Keratinocyte (primary cell): ENCODE results near the gene UPF3A. TPM values are rescaled to one million over a fixed set of nuclear protein-coding genes. Genes with fewer than 3 reads are reported as not detected.

ENCODE experiments used
- DNase-seq: peaks from one replicate; pipeline ENCODE4 v3.0.0-alpha.2; 2011; ENCODE audit warnings: low read depth, missing footprints, low spot score
- FAIRE-seq: peaks from 2 replicates; lab custom pipeline; 2011; peaks lifted over from hg19 to GRCh38; lab: Jason Lieb, UNC
- H2AFZ ChIP-seq: 2 replicates; pipeline ENCODE4 v1.6.0; 2012; ENCODE audit warnings: low read length, control low read depth, inconsistent platforms; ENCODE audit not compliant: control insufficient read depth
- H3K27ac ChIP-seq: 2 replicates; pipeline ENCODE4 v1.5.1; 2011; ENCODE audit warnings: low read length; ENCODE audit not compliant: control insufficient read depth, insufficient read depth
- H3K27me3 ChIP-seq: 3 replicates; pipeline ENCODE4 v1.6.0; 2011; ENCODE audit warnings: low read length; ENCODE audit not compliant: control insufficient read depth, insufficient read depth; ENCODE audit errors: extremely low read depth
- H3K36me3 ChIP-seq, 2 experiments: 2 replicates in 1 of 2; 3 replicates in 1 of 2; pipeline ENCODE4 v1.5.1; 2011; ENCODE audit warnings: low read length in 2 of 2, mild to moderate bottlenecking in 1 of 2; ENCODE audit not compliant: control insufficient read depth in 2 of 2, insufficient read depth in 2 of 2; ENCODE audit errors: extremely low read depth in 1 of 2
- H3K4me1 ChIP-seq: 3 replicates; pipeline ENCODE4 v1.5.1; 2011; ENCODE audit warnings: low read length; ENCODE audit not compliant: control insufficient read depth, insufficient read depth; ENCODE audit errors: extremely low read depth
- H3K4me2 ChIP-seq: 3 replicates; pipeline ENCODE4 v1.6.0; 2011; ENCODE audit warnings: low read depth, low read length; ENCODE audit not compliant: control insufficient read depth, insufficient read depth; ENCODE audit errors: extremely low read depth
- H3K4me3 ChIP-seq, 3 experiments: fragments of 200-600 bp in 1 of 3; sonication (generic) in 1 of 3; 2 replicates in 2 of 3; 3 replicates in 1 of 3; pipeline ENCODE4 v1.5.1; 2011 to 2016; ENCODE audit warnings: low read length in 3 of 3, mild to moderate bottlenecking in 3 of 3, control low read depth in 2 of 3, inconsistent platforms in 1 of 3, low read depth in 1 of 3, mixed read lengths in 1 of 3, mixed run types in 1 of 3, moderate library complexity in 1 of 3; ENCODE audit not compliant: control insufficient read depth in 2 of 3, insufficient read depth in 2 of 3; ENCODE audit errors: extremely low read depth in 1 of 3
- H3K79me2 ChIP-seq: 2 replicates; pipeline ENCODE4 v1.6.0; 2012; ENCODE audit warnings: low read length; ENCODE audit not compliant: control insufficient read depth, insufficient read depth
- H3K9ac ChIP-seq: 3 replicates; pipeline ENCODE4 v1.6.0; 2011; ENCODE audit warnings: low read length; ENCODE audit not compliant: control insufficient read depth, insufficient read depth; ENCODE audit errors: extremely low read depth
- H3K9me1 ChIP-seq: 3 replicates; pipeline ENCODE4 v1.6.0; 2011; ENCODE audit warnings: low read length; ENCODE audit not compliant: control insufficient read depth, insufficient read depth; ENCODE audit errors: extremely low read depth
- H3K9me3 ChIP-seq: 2 replicates; pipeline ENCODE4 v1.5.1; 2012; ENCODE audit warnings: low read depth, low read length; ENCODE audit not compliant: control insufficient read depth
- H4K20me1 ChIP-seq: 3 replicates; pipeline ENCODE4 v1.6.0; 2011; ENCODE audit warnings: low read length; ENCODE audit not compliant: control insufficient read depth, insufficient read depth; ENCODE audit errors: extremely low read depth
- EZH2 ChIP-seq: IDR thresholded peaks from one replicate; pipeline ENCODE4 v1.6.1; 2012; ENCODE audit warnings: inconsistent platforms, mild to moderate bottlenecking, low read length, moderate library complexity
- dilution Hi-C: fragments of 300-500 bp; cut with MboI; formaldehyde crosslinking; loops from one replicate; pipeline ENCODE4 v1.7.0; 2020; ENCODE audit warnings: low sequenced_read_pairs; ENCODE audit not compliant: extremely low pct_ligation_motif_present
- polyA plus RNA-seq, 5 experiments: library from polyadenylated mRNA; depleted of rRNA in 3 of 5; stranded (reverse) in 3 of 5; stranded (forward) in 1 of 5; unstranded in 1 of 5; fragments of >200 nt; gene quantifications; 1 replicate in 1 of 5; 2 replicates in 3 of 5; 3 replicates in 1 of 5; pipeline versions ENCODE4 v1.2.1 to v1.2.3, GENCODE V29; 2011 to 2012; ENCODE audit warnings: missing spikeins in 2 of 5, low read depth in 1 of 5, low replicate concordance in 1 of 5
- TF ChIP-seq, protein P1 (sequence below), 3 experiments: IDR thresholded peaks in 1 of 3; conservative IDR thresholded peaks in 1 of 3; optimal IDR thresholded peaks in 1 of 3; 2 replicates in 2 of 3; 3 replicates in 1 of 3; pipeline versions ENCODE3 to v1.5.1; 2011; ENCODE audit warnings: low read length in 3 of 3, mild to moderate bottlenecking in 3 of 3, moderate library complexity in 2 of 3, control low read depth in 1 of 3, inconsistent platforms in 1 of 3; ENCODE audit not compliant: insufficient read depth in 2 of 3; ENCODE audit errors: extremely low read depth in 1 of 3

UPF3A gene
- polyA plus RNA-seq, 1 donor (not counting 4 experiments of a cell fraction or from before 2014, with no cell fraction given) = 60.8 TPM

DNA sequence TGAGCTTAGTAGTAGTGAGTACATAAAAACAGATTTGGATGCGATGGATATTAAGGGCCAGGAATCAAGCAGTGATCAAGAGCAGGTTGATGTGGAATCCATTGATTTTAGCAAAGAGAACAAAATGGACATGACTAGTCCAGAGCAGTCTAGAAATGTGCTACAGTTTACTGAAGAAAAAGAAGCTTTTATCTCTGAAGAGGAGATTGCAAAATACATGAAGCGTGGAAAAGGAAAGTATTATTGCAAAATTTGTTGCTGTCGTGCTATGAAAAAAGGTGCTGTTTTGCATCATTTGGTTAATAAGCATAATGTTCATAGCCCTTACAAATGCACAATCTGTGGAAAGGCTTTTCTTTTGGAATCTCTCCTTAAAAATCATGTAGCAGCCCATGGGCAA, 44.3 kb downstream of the UPF3A start:
- no peaks in the 10 kb centered on the region for H3K4me1 ChIP-seq
- no peak overlapping the region for H3K4me2 ChIP-seq
- peaks cover 25 to 28% of the 10 kb centered on the region in 2 experiments for H3K36me3 ChIP-seq
- peaks cover 3% of the 10 kb centered on the region for H3K79me2 ChIP-seq
- TF ChIP-seq, protein P1, sequence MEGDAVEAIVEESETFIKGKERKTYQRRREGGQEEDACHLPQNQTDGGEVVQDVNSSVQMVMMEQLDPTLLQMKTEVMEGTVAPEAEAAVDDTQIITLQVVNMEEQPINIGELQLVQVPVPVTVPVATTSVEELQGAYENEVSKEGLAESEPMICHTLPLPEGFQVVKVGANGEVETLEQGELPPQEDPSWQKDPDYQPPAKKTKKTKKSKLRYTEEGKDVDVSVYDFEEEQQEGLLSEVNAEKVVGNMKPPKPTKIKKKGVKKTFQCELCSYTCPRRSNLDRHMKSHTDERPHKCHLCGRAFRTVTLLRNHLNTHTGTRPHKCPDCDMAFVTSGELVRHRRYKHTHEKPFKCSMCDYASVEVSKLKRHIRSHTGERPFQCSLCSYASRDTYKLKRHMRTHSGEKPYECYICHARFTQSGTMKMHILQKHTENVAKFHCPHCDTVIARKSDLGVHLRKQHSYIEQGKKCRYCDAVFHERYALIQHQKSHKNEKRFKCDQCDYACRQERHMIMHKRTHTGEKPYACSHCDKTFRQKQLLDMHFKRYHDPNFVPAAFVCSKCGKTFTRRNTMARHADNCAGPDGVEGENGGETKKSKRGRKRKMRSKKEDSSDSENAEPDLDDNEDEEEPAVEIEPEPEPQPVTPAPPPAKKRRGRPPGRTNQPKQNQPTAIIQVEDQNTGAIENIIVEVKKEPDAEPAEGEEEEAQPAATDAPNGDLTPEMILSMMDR (optimal IDR thresholded peaks at IDR 0.05 in 1 of 3, IDR thresholded peaks at IDR 0.05 in 1 of 3, conservative IDR thresholded peaks at IDR 0.05 in 1 of 3; ENCODE audit: extremely low read depth in 1 of 3, insufficient read depth in 2 of 3, low read length in 3 of 3) = no peak
- no peak for TF ChIP-seq EZH2
- no peaks in the 10 kb centered on the region for H3K27me3 ChIP-seq
- FAIRE-seq = no peak
- dilution Hi-C loops = no loop called here
- H3K27ac ChIP-seq = no peak overlapping the region
- H3K9ac ChIP-seq = no peak overlapping the region
- H3K9me1 ChIP-seq = no peaks in the 10 kb centered on the region
- no peak for DNase-seq
- no peak overlapping the region for H3K4me3 ChIP-seq
- H2AFZ ChIP-seq = no peak overlapping the region
- no peaks in the 10 kb centered on the region for H4K20me1 ChIP-seq
- no peaks in the 10 kb centered on the region for H3K9me3 ChIP-seq

DNA sequence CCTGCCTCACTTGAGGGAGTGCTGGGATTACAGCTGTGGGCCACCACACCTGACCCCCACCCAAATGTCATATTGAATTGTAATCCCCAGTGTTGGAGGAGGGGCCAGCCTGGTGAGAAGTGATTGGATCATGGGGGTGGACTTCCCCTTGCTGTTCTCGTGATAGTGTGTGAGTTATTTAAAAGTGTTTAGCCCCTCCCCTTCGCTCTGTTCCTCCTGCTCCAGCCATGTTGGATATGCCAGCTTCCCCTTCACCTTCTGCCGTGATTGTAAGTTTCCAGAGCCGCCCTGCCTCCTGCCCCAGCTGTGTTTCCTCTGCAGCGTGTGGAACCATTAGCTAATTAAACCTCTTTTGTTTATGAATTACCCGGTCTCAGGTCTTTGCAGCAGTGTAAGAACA, 46.6 kb downstream of the UPF3A start:
- Histone ChIP-seq H3K27ac (no peak overlapping the region), H3K4me3 (no peak overlapping the region), H3K36me3 (peaks cover 12 to 22% of the 10 kb centered on the region in 2 experiments), H3K27me3 (no peaks in the 10 kb centered on the region), H3K79me2 (no peaks in the 10 kb centered on the region), H3K9ac (no peak overlapping the region), H3K9me3 (no peaks in the 10 kb centered on the region), H3K4me2 (no peak overlapping the region), H4K20me1 (no peaks in the 10 kb centered on the region), H3K4me1 (no peaks in the 10 kb centered on the region), H3K9me1 (no peaks in the 10 kb centered on the region), H2AFZ (no peak overlapping the region)
- TF ChIP-seq, protein P1 (optimal IDR thresholded peaks at IDR 0.05 in 1 of 3, IDR thresholded peaks at IDR 0.05 in 1 of 3, conservative IDR thresholded peaks at IDR 0.05 in 1 of 3; ENCODE audit: extremely low read depth in 1 of 3, insufficient read depth in 2 of 3, low read length in 3 of 3) = no peak
- TF ChIP-seq EZH2 = no peak
- no peak for DNase-seq
- dilution Hi-C loops = no loop called here
- FAIRE-seq = no peak
